ENCODE data around the gene GFI1B. TPM values are rescaled to one million over a fixed set of nuclear protein-coding genes. Genes with fewer than 3 reads are reported as not detected.
A peak's percentile ranks its signal among the peaks of the same experiment; 100 is the strongest.

GFI1B gene
- total RNA-seq, 1 donor from 2014 or later: 1.1 TPM

DNA sequence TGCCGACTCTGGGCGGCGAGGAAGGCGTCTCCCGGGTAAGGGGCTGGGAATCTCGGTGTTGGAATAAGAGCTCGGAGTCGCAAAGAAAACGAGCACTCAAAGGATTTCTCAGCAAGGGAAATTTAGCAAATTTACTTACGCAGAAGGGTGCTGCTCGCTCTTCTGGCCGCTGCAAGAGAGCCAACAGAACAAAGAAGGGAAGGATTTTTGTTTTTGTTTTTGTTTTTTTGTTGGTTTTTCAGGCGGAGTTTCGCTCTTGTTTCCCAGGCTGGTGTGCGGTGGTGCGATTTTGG is 52.6 kb downstream of the GFI1B start:
- intact Hi-C loops (cut with DNase I): no loop called here
- H3K4me3 ChIP-seq: peak overlapping the region; percentile 91
- TF ChIP-seq CTCF (IDR thresholded peaks at IDR 0.05): no peak
- H3K4me1 ChIP-seq: peaks cover 33% of the 10 kb centered on the region
- H3K36me3 ChIP-seq: peaks cover 11% of the 10 kb centered on the region
- ATAC-seq (no peak), DNase-seq (peak; percentile 42)
- peak overlapping the region; percentile 97 for H3K27ac ChIP-seq
- H3K27me3 ChIP-seq (ENCODE audit: low read depth): no peaks in the 10 kb centered on the region
- no peaks in the 10 kb centered on the region for H3K9me3 ChIP-seq

GRCh38 chr9:133031496-133031911 is 53.0 kb downstream of the GFI1B start:
- ATAC-seq: no peak
- H3K4me1 ChIP-seq: peaks cover 33% of the 10 kb centered on the region
- no peaks in the 10 kb centered on the region for H3K27me3 ChIP-seq (ENCODE audit: low read depth)
- peak overlapping the region; percentile 97 for H3K27ac ChIP-seq
- no peak for TF ChIP-seq CTCF (IDR thresholded peaks at IDR 0.05)
- DNase-seq: peak; percentile 10
- intact Hi-C loops (cut with DNase I): no loop called here
- H3K9me3 ChIP-seq: no peaks in the 10 kb centered on the region
- H3K36me3 ChIP-seq: peaks cover 11% of the 10 kb centered on the region
- peak overlapping the region; percentile 91 for H3K4me3 ChIP-seq

GRCh38 chr9:133032171-133032570 is 53.7 kb downstream of the GFI1B start:
- Histone ChIP-seq H3K9me3 (no peaks in the 10 kb centered on the region), H3K27me3 (ENCODE audit: low read depth) (no peaks in the 10 kb centered on the region), H3K27ac (no peak overlapping the region), H3K4me3 (peak overlapping the region; percentile 91), H3K4me1 (peaks cover 33% of the 10 kb centered on the region), H3K36me3 (peaks cover 11% of the 10 kb centered on the region)
- ATAC-seq (no peak), DNase-seq (peak; percentile 18)
- no peak for TF ChIP-seq CTCF (IDR thresholded peaks at IDR 0.05)
- intact Hi-C loops (cut with DNase I): no loop called here

GRCh38 chr9:133035669-133036068 is 57.2 kb downstream of the GFI1B start:
- TF ChIP-seq CTCF (IDR thresholded peaks at IDR 0.05): no peak
- Histone ChIP-seq H3K4me1 (peaks cover 19% of the 10 kb centered on the region), H3K9me3 (no peaks in the 10 kb centered on the region), H3K27me3 (ENCODE audit: low read depth) (no peaks in the 10 kb centered on the region), H3K36me3 (peaks cover 11% of the 10 kb centered on the region), H3K4me3 (no peak overlapping the region), H3K27ac (no peak overlapping the region)
- intact Hi-C loops (cut with DNase I): no loop called here
- DNase-seq: peak; percentile 11
- ATAC-seq: no peak

GRCh38 chr9:133037775-133038515 is 59.5 kb downstream of the GFI1B start:
- Histone ChIP-seq H3K27me3 (ENCODE audit: low read depth) (no peaks in the 10 kb centered on the region), H3K4me1 (peaks cover under 1% of the 10 kb centered on the region), H3K4me3 (no peak overlapping the region), H3K36me3 (peaks cover 25% of the 10 kb centered on the region), H3K27ac (no peak overlapping the region), H3K9me3 (no peaks in the 10 kb centered on the region)
- intact Hi-C loops (cut with DNase I): no loop called here
- ATAC-seq (no peak), DNase-seq (peak; percentile 37)
- TF ChIP-seq CTCF (IDR thresholded peaks at IDR 0.05): no peak

Data from lower lobe of right lung (tissue), 2 donors.